ENCODE data around the gene ABCC1.

- TF ChIP-seq CTCF (IDR thresholded peaks at IDR 0.05) = no peak
- TF ChIP-seq POLR2A (IDR thresholded peaks at IDR 0.05) = no peak
Measured at GRCh38 chr16:16021020-16021419, 71.6 kb downstream of the ABCC1 start.

Data from Peyer's patch (tissue), 4 donors.